AG08395 (cell line): ENCODE data around the gene GYS1.
A peak's percentile ranks its signal among the peaks of the same experiment; 100 is the strongest.

Source experiments
- DNase-seq: peaks from one replicate; pipeline ENCODE4 v3.0.0; 2012; ENCODE audit warnings: mixed read lengths, low spot score

GYS1 gene

DNA sequence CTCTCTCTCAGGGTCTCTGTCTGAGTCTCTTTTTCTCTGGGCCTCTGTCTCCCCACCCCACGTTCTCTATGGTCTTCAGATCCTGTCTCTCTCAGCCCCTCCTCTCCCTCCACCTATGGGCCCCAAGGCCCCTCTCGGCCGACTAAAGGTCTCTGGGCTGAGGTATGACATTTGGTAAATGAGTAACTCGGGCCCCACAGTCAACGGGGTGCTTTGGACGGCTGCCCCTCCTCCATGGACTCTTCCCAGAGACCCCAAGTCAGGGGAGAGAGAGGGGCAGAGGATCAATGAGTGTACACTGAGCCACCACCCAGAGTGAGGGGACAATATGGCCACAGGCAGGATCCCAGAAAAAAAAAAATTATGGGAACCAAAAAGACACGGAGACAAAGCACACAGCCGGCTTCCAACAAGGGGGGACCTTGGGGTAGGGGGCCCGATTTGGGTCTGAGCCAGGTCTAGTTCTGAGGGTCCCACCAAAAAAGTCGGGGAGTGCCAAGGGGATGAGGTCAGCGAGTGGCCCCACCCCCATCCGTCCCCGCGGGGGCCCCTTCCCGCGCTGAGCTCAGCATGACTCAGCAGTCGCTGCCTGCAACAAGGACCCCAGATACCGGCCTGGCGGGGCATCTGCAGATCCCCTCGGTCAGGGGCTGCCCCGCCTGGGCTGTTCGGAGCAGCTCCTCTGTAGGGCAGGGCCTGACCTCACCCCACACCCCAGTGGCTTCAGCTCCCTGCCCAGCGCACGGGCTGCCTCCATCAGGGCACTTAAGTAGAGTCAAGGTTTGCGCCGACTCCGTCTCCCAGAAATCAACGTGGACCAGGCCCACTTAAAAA, 29.5 kb downstream of the GYS1 start:
- DNase-seq, result peak; percentile 80

DNA sequence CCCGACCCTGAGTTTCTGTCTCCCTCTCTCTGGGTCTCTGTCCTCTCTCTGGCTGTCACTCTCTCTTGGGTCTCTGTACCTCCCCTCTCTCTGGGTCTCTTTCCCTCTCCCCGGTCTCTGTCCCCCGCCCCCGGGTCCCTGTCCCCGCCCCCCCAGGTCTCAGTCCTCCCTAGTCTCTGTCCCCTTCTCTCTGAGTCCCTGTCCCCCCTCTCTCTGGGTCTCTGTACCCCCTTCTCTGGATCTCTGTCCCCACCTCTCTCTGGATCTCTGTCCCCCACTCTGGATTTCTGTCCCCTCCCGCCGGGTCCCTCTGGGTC, 30.3 kb downstream of the GYS1 start:
- DNase-seq, result no peak

DNA sequence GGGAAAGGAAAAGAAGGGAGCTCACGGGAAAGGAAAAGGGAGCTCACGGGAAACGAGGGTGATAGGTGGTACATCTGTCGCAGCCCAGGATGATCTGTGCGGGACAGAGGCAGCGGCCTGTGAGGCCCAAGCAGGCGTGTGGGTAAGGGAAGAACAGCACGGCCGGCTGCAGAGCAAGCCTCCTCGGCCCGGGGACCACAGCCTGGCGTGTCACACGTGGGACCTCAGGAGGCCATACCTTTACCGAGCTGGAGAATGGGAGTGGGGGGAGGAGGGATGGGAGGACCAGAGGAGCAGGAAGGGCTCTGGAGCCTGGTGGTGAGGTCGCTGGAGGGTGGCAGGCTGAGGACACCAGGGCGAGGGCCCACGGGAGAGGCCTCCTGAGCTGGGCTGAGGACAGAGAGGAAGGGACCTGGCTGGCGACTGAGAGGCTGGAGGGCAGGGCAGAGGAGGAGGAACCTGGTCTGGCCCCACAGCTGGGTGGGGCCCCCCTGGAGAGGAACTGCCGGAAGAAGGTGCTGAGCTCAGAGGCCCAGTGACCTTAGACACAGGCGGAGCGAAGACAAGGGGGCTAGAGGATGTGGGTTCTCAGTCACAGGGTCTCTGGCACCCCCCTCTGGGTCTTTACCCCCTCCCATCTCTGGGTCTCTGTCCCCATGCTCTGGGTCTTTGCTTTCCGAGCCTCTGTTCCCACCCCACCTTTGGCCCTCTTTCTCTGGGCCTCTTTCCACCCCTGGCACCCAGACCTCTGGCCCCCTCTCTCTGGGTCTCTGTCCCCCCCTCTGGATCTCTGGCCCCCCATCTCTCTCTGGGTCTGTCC, 30.9 kb downstream of the GYS1 start:
- DNase-seq, result no peak

DNA sequence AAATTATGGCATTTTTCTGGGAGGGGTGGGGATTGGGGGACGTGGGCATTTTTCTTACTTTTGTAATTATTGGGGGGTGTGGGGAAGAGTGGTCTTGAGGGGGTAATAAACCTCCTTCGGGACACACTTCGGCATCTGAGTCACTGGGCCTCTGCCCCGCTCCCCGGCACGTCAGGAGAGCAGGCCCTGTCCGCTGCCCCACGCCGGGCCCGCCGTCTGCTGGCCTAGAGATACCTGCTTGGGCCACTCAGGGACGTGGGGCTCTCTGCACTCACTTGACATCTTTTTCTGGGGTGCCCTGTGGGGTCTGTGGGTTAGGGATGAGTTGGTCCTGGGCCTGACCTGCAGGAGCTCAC, 31.5 kb downstream of the GYS1 start:
- no peak for DNase-seq

DNA sequence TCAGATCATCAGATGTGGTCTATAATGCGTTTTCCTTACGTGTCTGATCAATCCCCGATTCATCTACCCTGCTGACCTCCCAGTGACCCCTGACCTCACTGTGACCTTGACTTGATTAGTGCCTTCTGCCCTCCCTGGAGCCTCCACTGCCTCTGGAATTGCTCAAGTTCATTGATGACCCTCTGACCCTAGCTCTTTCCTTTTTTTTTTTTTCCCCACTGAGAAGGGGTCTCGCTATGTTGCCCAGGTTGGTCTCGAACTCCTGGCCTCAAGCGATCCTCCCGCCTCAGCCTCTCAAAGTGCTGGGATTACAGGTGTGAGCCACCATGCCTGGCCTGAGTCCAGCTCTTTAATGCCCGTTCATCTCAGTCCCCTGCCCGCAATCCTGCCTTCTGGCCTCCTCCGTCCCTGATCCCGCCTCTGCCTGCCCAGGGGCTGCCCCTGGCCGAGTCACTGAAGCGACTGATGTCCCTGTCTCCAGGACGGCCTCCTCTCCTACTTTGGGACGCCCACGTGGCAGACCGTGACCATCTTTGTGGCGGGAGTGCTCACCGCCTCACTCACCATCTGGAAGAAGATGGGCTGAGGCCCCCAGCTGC, 32.0 kb downstream of the GYS1 start:
- no peak for DNase-seq

DNA sequence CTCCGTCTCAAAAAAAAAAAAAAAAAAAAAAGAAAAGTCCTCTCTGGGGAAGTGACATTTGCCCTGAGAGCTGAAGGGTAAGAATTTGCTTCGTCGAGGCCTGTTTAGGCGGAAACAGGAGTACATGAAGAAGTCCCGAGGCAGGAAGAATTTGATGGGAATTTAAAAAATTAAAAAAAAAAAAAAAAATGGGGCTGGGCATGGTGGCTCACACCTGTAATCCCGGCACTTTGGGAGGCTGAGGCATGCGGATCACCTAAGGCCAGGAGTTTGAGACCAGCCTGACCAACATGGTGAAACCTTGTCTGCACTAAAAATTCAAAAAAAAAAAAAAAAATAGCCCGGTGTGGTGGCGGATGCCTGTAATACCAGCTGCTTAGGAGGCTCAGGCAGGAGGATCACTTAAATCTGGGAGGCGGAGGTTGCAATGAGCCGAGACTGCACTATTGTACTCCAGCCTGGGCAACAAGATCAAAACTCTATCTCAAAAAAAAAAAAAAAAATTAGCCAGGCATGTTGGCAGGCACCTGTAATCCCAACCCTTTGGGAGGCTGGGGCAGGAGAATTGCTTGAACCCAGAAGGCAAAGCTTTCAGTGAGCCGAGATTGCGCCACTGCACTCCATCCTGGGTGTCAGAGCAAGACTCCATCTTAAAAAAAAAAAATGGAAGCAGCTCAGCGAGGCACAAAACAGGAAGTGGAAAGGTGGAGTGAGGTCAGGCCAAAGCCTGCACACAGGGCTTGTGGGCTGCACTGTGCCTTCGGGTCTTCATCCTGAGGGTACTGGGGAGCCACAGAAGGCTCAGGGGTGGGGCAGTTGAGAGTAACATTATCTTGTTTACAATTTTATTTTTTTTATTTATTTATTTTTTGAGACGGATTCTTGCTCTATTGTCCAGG, 33.5 kb downstream of the GYS1 start:
- no peak for DNase-seq

DNA sequence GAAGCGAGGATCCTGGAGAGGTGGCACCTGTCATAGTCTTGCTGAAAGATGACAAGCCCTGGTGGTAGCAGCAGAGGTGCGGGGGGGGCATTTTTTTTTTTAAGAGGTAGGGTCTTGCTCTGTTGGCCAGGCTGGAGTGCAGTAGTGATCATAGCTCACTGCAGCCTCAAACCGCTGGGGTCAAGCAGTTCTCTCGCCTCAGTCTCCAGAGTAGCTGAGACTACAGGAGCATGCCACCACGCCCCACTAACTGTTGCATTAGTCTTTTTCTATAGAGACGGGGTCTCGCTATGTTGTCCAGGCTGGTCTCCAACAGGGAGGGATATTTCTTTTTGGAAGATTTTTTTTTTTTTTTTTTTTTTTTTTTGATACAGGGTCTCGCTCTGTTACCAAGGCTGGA, 35.1 kb downstream of the GYS1 start:
- DNase-seq, result no peak

DNA sequence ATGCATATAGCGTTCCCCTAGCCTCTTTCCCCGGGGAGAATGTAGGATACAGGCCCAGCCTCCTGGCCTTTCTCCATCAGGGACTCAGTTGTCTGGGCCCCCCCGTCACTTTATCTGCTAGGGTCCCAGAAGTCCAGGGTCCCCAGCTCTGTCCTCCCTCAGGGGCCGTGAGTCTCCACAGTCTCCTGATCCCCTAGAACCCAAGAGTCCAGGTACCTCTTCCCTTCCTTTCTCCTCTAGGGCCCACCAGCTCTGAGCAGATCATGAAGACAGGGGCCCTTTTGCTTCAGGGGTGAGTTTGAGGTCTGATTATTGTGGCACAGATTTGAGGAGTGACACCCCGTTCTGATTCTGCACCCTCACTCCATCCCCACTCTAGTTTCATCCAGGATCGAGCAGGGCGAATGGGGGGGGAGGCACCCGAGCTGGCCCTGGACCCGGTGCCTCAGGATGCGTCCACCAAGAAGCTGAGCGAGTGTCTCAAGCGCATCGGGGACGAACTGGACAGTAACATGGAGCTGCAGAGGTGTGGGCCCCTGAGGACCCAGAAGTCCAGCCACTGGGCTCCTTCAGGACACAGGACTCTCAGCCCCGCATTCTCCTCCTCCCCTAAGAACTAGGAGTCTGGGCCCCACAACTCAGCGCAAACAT, 37.7 kb downstream of the GYS1 start:
- DNase-seq, result no peak

DNA sequence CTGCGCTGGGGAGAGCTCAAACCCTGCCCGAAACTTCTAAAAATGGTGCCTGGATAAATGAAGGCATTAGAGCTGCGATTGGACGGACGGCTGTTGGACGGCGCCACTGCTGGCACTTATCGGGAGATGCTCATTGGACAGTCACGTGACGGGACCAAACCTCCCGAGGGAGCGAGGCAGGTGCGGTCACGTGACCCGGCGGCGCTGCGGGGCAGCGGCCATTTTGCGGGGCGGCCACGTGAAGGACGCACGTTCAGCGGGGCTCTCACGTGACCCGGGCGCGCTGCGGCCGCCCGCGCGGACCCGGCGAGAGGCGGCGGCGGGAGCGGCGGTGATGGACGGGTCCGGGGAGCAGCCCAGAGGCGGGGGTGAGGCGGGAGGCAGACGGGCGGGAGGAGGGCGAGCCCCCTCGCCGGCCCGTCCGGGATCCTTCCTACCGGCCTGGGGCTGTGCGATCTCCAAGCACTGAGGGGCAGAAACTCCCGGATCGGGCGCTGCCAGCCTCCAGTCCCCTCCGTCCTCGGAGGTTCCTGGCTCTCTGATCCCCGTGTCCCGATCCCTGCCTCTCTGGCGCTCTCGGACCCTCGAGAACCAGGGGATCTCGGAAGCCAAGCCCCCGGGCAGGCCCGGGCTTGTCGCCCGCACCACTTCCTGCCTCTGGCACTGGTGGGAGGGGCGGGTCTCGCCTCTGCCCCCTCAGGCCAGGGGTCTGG, 38.4 kb downstream of the GYS1 start, which contains the start of gene BAX:
BAX (plus strand) TSS at position 281 of the 713 bp plus-strand sequence; CDS start at position 335, 54 bp downstream.
- DNase-seq, result peak; percentile 97

DNA sequence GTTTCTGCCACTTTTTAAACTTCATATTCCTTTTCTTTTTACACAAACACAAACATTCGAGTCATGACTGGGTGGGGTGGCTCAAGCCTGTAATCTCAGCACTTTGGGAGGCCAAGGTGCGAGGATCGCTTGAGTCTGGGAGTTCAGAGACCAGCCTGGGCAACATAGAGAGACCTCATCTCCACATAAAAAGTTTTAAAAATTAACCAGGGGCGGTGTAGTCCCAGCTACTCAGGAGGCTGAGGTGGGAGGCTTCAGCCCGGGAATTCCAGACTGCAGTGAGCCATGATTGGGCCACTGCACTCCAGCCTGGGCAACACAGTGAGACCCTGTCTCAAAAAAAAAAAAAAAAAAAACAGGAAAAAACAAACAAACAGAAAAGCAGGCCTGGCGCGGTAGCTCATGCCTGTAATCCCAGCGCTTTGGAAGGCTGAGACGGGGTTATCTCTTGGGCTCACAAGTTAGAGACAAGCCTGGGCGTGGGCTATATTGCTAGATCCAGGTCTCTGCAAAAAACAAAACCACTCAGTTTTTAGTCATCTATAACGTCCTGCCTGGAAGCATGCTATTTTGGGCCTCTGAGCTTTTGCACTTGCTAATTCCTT, 39.0 kb downstream of the GYS1 start:
- DNase-seq, result no peak

DNA sequence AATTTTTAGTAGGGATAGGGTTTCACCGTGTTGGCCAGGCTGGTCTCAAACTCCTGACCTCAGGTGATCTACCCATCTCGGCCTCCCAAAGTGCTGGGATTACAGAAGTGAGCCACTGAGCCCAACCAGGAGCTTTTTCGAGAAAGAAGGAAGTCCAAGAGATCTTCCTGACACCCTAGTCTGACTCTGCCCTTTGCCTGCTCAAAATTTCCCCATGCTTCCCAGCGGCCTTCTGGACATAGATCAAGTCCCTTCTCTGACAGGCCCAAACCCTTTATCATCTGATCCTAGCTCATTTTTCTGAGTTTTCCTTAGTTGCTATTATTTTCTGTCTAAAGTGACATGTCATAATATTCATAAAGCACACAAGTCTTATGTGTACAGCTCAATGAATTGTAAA, 40.0 kb downstream of the GYS1 start:
- no peak for DNase-seq

DNA sequence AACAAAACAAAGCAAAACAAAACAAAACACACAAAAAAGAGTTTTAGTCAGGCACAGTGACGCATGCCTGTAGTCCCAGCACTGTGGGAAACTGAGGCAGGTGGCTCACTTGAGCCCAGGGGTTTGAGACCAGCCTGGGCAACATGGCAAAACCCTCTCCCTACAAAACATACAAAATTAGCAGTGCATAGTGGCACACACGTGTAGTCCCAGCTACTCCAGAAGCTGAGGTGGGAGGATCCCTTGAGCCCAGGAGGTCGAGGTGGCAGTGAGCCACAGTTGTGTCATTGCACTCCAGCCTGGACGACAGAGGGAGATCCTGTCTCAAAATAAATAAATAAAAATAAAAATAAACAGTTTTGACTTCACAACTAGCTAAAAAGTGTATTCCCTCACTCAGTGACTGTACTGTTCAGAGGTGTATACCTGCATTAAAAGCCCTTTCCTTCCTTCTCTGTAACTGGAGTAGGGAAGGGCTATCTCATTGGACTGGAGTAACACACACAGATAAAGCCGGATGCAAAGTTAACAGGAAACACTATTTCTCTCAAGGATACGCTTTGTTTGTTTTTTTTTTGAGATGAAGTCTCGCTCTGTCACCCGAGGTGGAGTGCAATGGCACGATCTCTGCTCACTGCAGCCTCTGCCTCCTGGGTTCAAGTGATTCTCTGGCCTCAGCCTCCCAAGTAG, 42.1 kb downstream of the GYS1 start:
- no peak for DNase-seq

DNA sequence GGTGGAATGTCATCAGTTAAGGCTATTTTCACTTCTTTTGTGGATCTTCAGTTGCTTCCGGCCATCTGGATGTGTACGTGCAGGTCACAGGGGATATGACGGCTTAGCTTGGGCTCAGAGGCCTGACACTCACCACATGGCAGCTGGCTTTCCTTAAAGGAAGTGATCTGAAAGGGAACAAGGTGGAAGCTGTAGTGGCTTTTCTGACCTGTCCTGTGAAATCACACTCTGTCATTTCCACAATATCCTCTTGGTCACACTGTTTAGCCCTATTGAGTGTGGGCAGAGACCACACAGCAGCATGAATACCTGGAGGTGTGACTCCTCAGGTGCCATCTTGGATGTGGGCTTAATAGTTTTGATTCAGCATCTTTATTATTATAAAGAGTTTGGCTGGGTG, 43.0 kb downstream of the GYS1 start:
- DNase-seq, result no peak

DNA sequence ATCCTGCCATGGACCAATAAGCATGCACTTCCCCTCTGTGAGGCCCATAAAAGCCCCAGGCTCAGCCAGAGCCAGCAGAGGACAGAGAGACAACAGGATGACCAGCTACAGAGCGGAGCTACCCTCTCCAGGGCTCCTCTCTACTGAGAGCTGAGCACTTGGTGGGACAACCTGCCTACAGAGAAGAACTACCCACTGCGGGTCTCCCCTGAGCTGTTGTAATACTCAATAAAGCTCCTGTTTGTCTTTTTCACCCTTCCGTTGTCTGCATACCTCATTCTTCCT, 45.9 kb downstream of the GYS1 start:
- no peak for DNase-seq

DNA sequence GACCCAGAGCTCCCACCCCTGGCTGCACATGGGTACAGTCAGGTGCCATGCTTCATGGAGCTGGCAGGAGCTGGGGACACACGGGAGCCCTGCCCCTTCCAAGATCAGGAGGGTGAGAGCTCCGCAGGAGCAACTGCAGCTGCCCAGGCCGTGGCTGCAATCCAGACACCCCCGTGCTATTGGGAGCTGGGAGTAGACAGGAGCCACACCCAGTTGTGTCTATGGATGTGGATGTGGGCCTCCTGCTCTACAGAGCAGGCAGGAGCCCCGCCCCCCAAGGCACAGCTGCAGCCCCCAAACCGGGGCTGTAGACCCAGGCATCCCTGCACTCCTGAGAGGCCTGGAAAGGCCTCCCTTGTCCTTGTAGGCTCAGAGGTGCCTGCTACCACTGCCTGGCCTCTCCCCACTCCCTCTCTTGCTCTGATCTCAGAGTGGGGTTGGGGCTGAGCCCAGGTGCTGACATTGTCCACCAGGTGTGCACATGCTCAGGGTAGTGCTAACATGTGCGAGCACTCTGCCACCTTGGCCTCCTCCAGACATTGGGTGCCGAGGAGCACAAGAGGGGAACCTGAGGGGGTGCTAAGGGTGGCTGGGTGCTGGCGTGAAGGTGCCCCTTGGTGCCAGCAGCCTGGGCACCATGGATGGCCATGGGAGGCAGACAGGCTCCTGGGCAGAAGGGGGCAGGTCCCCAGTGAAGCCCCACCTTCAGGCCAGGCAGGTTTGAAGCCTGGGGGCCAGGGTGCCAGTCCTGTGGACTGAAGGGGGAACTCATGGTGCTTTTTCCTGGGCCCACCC, 46.4 kb downstream of the GYS1 start:
- no peak for DNase-seq

DNA sequence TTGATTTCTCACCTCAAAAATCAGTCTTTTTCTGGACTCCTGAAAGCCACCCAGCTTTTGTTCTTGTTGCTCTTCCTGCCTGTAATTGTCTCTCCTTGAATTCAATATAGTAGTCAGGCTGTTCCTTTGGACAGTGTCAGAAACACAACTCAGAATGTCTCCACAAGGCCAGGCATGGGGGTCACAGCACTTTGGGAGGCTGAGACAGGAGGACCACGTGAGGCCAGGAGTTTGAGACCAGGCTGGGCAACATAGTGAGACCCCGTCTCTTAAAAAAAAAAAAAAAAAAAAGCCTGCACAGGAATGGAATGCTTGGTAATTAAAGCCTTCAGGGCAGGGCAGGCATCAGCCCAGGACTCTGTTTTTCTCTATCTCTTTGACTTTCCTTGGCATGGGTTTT, 47.3 kb downstream of the GYS1 start:
- no peak for DNase-seq

DNA sequence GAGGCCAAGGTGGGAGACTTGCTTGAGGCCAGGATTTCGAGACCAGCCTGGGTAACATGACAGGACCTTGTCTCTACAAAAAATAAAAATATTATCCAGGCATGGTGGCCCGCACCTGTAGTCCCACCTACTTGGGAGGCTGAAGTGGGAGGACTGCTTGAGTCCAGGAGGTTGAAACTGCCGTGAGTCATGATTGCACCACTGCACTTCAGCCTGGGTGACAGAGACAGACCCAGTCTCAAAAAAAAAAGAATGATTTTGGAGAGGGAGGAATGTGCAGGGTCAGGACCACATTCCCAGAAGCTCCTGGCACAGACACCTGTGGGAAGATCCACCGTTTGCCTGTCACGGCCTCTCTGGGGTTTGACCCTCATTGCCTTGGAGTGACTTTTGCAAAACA, 47.7 kb downstream of the GYS1 start:
- no peak for DNase-seq

DNA sequence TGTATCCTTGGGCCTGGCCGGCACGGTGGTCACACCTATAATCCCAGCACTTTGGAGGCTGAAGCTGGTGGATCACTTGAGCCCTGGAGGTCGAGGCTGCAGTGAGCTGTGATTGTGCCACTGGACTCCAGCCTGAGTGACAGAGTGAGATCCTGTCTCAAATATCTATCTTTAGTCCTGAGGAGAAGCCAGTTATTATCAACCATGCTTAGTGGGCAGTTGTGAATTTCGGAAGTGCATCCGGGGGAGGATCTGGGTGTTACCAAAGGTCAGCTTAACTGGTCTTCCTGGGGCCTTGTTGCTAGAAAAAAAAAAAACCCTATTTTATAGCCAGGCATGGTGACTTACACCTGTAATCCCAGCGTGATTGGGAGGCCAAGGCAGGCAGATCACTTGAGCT, 50.0 kb downstream of the GYS1 start:
- DNase-seq, result no peak

DNA sequence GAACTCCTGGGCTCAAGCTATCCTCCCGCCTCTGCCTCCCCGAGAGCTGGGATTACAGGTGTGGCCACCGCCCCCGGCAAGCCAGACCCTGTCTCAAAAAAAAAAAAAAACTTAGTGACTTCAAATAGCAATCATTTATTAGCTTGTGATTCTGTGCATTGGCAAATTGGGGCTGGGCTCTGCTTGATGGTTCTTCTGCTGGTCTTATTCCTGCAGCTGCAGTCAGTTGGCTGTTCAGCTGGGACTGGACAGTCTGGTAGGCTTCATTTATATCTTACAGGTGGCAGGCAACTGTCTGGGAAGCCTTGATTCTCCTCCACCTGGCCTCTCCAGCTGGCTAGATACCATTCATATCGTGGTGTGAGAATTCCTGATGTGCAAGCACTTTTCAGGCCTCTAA, 52.2 kb downstream of the GYS1 start:
- DNase-seq, result no peak
